GM23338 (cell line): ENCODE measurements around the gene KXD1. TPM values are rescaled to one million over a fixed set of nuclear protein-coding genes. Genes with fewer than 3 reads are reported as not detected.
A peak's percentile ranks its signal among the peaks of the same experiment; 100 is the strongest.

Source experiments
- ATAC-seq: fragments of 200-7000 bp; cut with Tn5 transposase; 3 replicates; pipeline ENCODE4 v1.9.1; 2020
- DNase-seq: peaks from one replicate; pipeline ENCODE4 v3.0.0-alpha.2; 2015; ENCODE audit warnings: low spot score
- H2AFZ ChIP-seq: fragments of 200-600 bp; sonication (generic); 2 replicates; pipeline ENCODE4 v1.8.0; 2016; ENCODE audit warnings: antibody characterized with exemption, mild to moderate bottlenecking, moderate library complexity
- H3F3A ChIP-seq: fragments of 200-600 bp; sonication (generic); replicated peaks from 2 replicates; pipeline ENCODE4 v1.8.0; 2017; ENCODE audit warnings: antibody characterized with exemption, mixed run types, low read depth
- H3K27ac ChIP-seq: fragments of 200-600 bp; sonication (generic); 2 replicates; pipeline ENCODE4 v1.6.1; 2016; ENCODE audit warnings: low read depth
- H3K27me3 ChIP-seq: fragments of 200-600 bp; sonication (generic); 2 replicates; pipeline ENCODE4 v1.8.0; 2016; ENCODE audit warnings: mild to moderate bottlenecking, mixed run types, moderate library complexity; ENCODE audit not compliant: insufficient read depth
- H3K36me3 ChIP-seq: fragments of 200-600 bp; sonication (generic); 2 replicates; pipeline ENCODE4 v1.8.0; 2016; ENCODE audit warnings: mild to moderate bottlenecking; ENCODE audit not compliant: insufficient read depth
- H3K4me1 ChIP-seq: fragments of 200-600 bp; sonication (generic); 2 replicates; pipeline ENCODE4 v1.8.0; 2016; ENCODE audit warnings: mild to moderate bottlenecking, moderate library complexity; ENCODE audit not compliant: insufficient read depth
- H3K4me2 ChIP-seq: fragments of 200-600 bp; sonication (generic); 2 replicates; pipeline ENCODE4 v1.7.1; 2017; ENCODE audit warnings: mixed run types
- H3K4me3 ChIP-seq: fragments of 200-600 bp; sonication (generic); 2 replicates; pipeline ENCODE4 v1.6.1; 2016; ENCODE audit warnings: mixed run types
- H3K79me2 ChIP-seq: fragments of 200-600 bp; sonication (generic); replicated peaks from 2 replicates; pipeline ENCODE4 v1.8.0; 2017; ENCODE audit warnings: mild to moderate bottlenecking; ENCODE audit not compliant: insufficient read depth
- H3K9me2 ChIP-seq: fragments of 200-600 bp; sonication (generic); 2 replicates; pipeline ENCODE4 v1.8.0; 2017; ENCODE audit not compliant: insufficient read depth
- H4K20me1 ChIP-seq: fragments of 200-600 bp; sonication (generic); replicated peaks from 2 replicates; pipeline ENCODE4 v1.8.0; 2017; ENCODE audit warnings: mild to moderate bottlenecking; ENCODE audit not compliant: insufficient read depth
- H3K27ac Mint-ChIP-seq: 2 replicates; pipeline ENCODE4 v1.8.0; 2020; ENCODE audit warnings: inconsistent platforms, mild to moderate bottlenecking, moderate library complexity, mixed read lengths
- H3K27me3 Mint-ChIP-seq: 3 replicates; pipeline ENCODE4 v1.8.0; 2022; ENCODE audit warnings: low read depth, mild to moderate bottlenecking, moderate library complexity, mixed read lengths, inconsistent platforms; ENCODE audit not compliant: insufficient read depth, poor library complexity
- H3K36me3 Mint-ChIP-seq: 3 replicates; pipeline ENCODE4 v1.8.0; 2021; ENCODE audit warnings: low read depth, mild to moderate bottlenecking, inconsistent platforms, moderate library complexity, mixed read lengths
- H3K4me1 Mint-ChIP-seq: 3 replicates; pipeline ENCODE4 v1.8.0; 2020; ENCODE audit warnings: mild to moderate bottlenecking, inconsistent platforms, mixed read lengths
- H3K4me3 Mint-ChIP-seq: 3 replicates; pipeline ENCODE4 v1.8.0; 2021; ENCODE audit warnings: moderate library complexity, mild to moderate bottlenecking, inconsistent platforms, mixed read lengths
- H3K9me3 Mint-ChIP-seq: 3 replicates; pipeline ENCODE4 v1.8.0; 2020; ENCODE audit warnings: moderate library complexity, mild to moderate bottlenecking, inconsistent platforms, mixed read lengths
- EZH2 ChIP-seq: fragments of 200-600 bp; sonication (generic); IDR thresholded peaks from one replicate; pipeline ENCODE4 v1.8.0; 2017; ENCODE audit warnings: antibody characterized with exemption, mild to moderate bottlenecking, low read depth; ENCODE audit not compliant: unreplicated experiment
- EZH2phosphoT487 ChIP-seq: fragments of 200-600 bp; sonication (generic); IDR thresholded peaks from one replicate; pipeline ENCODE4 v1.8.1; 2018; ENCODE audit warnings: antibody characterized with exemption; ENCODE audit not compliant: unreplicated experiment
- polyA plus RNA-seq: library from polyadenylated mRNA; unstranded; fragments of >200 nt; fragmentation: Nextera tagmentation; extraction: Ambion mirVana; gene quantifications from 2 replicates; pipeline ENCODE4 v1.2.1, GENCODE V29; 2016
- total RNA-seq: library from RNA; depleted of rRNA; stranded (reverse); fragments of >200 nt; shearing (Covaris generic); gene quantifications from 2 replicates; pipeline ENCODE4 v1.2.3, GENCODE V29; 2014
- TF ChIP-seq, protein P1 (sequence below): fragments of 250-450 bp; sonication (Bioruptor Pico); IDR thresholded peaks from 2 replicates; pipeline ENCODE4 v1.5.0; 2020; ENCODE audit warnings: mild to moderate bottlenecking, moderate library complexity

The KXD1 gene
- total and polyA plus RNA-seq, 2 experiments from 2014 or later = 108 to 164 TPM

DNA sequence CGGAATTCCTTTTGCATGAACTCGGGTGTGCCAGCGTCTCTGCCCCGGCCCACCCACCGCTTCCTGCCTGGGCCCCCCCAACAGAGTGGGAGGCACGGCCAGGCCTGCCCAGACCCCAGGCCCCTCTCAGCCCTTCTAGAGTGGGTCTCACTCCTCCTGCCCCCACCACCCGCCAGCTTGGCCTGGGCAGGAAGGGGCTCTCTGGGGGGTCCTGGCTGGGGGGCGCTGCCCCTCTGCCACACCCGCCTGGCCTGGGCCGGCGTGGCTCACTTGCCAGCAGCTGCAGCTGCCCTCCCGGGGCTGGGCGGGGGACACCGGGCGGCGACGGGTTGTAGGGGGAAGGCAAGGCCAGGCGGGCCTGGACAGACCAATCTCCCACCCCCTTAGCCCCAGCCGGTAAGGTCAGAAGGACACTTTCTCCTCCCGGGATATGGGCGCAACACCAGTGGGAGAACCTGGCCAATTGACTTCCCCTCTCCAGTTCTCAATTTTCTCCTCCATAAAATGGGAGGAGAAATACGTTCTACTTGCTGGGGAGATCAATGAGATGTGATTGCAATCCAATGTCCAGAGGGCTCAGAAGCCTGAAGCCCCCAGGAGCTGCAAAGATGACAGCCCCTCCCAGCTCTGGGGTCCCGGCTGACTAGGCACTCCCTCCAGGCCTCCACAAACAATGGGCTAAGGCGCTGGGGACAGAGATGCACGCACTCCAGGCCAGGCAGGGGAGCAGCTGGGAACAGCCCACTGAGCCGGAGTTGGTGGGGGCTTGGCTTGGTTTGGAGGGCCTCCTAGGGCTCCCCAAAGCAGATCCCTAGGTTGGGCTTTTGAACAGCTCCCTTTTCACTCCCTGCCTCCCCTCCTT lies 46.5 kb downstream of the KXD1 start (continued):
- TF ChIP-seq, protein P1, sequence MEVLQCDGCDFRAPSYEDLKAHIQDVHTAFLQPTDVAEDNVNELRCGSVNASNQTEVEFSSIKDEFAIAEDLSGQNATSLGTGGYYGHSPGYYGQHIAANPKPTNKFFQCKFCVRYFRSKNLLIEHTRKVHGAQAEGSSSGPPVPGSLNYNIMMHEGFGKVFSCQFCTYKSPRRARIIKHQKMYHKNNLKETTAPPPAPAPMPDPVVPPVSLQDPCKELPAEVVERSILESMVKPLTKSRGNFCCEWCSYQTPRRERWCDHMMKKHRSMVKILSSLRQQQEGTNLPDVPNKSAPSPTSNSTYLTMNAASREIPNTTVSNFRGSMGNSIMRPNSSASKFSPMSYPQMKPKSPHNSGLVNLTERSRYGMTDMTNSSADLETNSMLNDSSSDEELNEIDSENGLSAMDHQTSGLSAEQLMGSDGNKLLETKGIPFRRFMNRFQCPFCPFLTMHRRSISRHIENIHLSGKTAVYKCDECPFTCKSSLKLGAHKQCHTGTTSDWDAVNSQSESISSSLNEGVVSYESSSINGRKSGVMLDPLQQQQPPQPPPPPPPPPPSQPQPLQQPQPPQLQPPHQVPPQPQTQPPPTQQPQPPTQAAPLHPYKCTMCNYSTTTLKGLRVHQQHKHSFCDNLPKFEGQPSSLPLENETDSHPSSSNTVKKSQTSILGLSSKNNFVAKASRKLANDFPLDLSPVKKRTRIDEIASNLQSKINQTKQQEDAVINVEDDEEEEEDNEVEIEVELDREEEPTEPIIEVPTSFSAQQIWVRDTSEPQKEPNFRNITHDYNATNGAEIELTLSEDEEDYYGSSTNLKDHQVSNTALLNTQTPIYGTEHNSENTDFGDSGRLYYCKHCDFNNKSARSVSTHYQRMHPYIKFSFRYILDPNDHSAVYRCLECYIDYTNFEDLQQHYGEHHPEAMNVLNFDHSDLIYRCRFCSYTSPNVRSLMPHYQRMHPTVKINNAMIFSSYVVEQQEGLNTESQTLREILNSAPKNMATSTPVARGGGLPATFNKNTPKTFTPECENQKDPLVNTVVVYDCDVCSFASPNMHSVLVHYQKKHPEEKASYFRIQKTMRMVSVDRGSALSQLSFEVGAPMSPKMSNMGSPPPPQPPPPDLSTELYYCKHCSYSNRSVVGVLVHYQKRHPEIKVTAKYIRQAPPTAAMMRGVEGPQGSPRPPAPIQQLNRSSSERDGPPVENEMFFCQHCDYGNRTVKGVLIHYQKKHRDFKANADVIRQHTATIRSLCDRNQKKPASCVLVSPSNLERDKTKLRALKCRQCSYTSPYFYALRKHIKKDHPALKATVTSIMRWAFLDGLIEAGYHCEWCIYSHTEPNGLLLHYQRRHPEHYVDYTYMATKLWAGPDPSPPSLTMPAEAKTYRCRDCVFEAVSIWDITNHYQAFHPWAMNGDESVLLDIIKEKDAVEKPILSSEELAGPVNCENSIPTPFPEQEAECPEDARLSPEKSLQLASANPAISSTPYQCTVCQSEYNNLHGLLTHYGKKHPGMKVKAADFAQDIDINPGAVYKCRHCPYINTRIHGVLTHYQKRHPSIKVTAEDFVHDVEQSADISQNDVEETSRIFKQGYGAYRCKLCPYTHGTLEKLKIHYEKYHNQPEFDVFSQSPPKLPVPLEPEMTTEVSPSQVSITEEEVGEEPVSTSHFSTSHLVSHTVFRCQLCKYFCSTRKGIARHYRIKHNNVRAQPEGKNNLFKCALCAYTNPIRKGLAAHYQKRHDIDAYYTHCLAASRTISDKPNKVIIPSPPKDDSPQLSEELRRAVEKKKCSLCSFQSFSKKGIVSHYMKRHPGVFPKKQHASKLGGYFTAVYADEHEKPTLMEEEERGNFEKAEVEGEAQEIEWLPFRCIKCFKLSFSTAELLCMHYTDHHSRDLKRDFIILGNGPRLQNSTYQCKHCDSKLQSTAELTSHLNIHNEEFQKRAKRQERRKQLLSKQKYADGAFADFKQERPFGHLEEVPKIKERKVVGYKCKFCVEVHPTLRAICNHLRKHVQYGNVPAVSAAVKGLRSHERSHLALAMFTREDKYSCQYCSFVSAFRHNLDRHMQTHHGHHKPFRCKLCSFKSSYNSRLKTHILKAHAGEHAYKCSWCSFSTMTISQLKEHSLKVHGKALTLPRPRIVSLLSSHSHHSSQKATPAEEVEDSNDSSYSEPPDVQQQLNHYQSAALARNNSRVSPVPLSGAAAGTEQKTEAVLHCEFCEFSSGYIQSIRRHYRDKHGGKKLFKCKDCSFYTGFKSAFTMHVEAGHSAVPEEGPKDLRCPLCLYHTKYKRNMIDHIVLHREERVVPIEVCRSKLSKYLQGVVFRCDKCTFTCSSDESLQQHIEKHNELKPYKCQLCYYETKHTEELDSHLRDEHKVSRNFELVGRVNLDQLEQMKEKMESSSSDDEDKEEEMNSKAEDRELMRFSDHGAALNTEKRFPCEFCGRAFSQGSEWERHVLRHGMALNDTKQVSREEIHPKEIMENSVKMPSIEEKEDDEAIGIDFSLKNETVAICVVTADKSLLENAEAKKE = no peak

DNA sequence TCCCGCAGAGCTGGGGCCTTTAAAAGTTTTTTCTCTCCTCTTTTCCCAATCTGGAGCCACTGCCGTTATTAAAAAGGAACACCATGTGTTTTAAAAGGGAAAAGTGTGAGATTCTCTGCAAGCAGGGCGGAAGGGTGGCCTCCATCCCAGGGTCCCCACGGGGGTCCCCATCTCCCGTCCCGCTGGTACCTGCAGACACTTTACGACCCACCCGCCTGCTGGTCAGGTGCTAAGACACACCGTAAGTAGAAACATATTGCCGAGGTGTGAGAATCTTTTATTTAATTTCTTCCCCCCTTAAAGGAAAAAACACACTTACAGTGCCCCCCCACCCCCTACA lies 47.1 kb downstream of the KXD1 start:
- peaks cover 35% of the 10 kb centered on the region for H3K4me1 Mint-ChIP-seq
- Histone ChIP-seq H3K4me3 (peak overlapping the region; percentile 57), H3K4me2 (peak overlapping the region; percentile 96), H3K4me1 (peaks cover 38% of the 10 kb centered on the region), H3K9me2 (no peaks in the 10 kb centered on the region), H3K36me3 (no peaks in the 10 kb centered on the region), H3F3A (peaks cover 31% of the 10 kb centered on the region), H3K27me3 (peaks cover 91% of the 10 kb centered on the region), H4K20me1 (0 out of 2 replicates have a peak, but pooled peaks cover 7% of the 10 kb centered on the region), H3K27ac (no peak overlapping the region), H2AFZ (no peak overlapping the region), H3K79me2 (no peaks in the 10 kb centered on the region)
- no peaks in the 10 kb centered on the region; the same call in 2 of the 3 replicates for H3K9me3 Mint-ChIP-seq
- peaks cover 2% of the 10 kb centered on the region; the same call in 1 of the 3 replicates for H3K36me3 Mint-ChIP-seq
- ATAC-seq (no peak), DNase-seq (no peak)
- peak overlapping the region; percentile 67; the same call in 1 of the 3 replicates for H3K4me3 Mint-ChIP-seq
- no peak overlapping the region for H3K27ac Mint-ChIP-seq
- peaks cover 79% of the 10 kb centered on the region for H3K27me3 Mint-ChIP-seq
- no peak for TF ChIP-seq EZH2phosphoT487
- peak; percentile 55 for TF ChIP-seq EZH2
